OCI-LY7 (cell line): Measurements from ENCODE around the gene CBX8. TPM values are rescaled to one million over a fixed set of nuclear protein-coding genes. Genes with fewer than 3 reads are reported as not detected.

Experiments used
- BruUV-seq: library from RNA; stranded (reverse); fragments of 400-500 nt; replicated peaks from 2 replicates; lab custom pipeline; 2021; lab: Mats Ljungman, UMichigan
- CTCF ChIA-PET: fragments of 300-600 bp; sonication (Branson Sonifier 250); formaldehyde crosslinking; loops from one replicate; lab custom pipeline; 2022; ENCODE audit warnings: antibody characterized with exemption; ENCODE audit not compliant: unreplicated experiment; lab: Charles Lee
- POLR2A ChIA-PET: fragments of 300-600 bp; sonication (Branson Sonifier 250); formaldehyde crosslinking; loops from one replicate; lab custom pipeline; 2022; ENCODE audit warnings: antibody characterized with exemption; lab: Charles Lee
- DNase-seq: peaks from one replicate; pipeline ENCODE4 v3.0.0-alpha.2; 2015; ENCODE audit warnings: low spot score
- H2AFZ ChIP-seq: fragments of 200-600 bp; sonication (generic), shearing (Covaris generic); 2 replicates; pipeline ENCODE4 v1.6.1; 2014; ENCODE audit warnings: mild to moderate bottlenecking, antibody characterized with exemption, low read length, moderate library complexity
- H3K27ac ChIP-seq: fragments of 200-600 bp; sonication (generic); 2 replicates; pipeline ENCODE4 v1.5.1; 2014; ENCODE audit warnings: mixed run types, low read depth, mild to moderate bottlenecking, moderate library complexity, low read length, inconsistent platforms; ENCODE audit not compliant: poor library complexity, severe bottlenecking
- H3K36me3 ChIP-seq: fragments of 200-600 bp; sonication (generic); 2 replicates; pipeline ENCODE4 v1.6.1; 2014; ENCODE audit warnings: mild to moderate bottlenecking, antibody characterized with exemption, low read length, moderate library complexity, mixed read lengths; ENCODE audit not compliant: insufficient read depth
- H3K4me1 ChIP-seq: fragments of 200-600 bp; sonication (generic); 2 replicates; pipeline ENCODE4 v1.5.1; 2014; ENCODE audit warnings: mild to moderate bottlenecking, low read length; ENCODE audit not compliant: insufficient read depth, poor library complexity, severe bottlenecking
- H3K4me2 ChIP-seq: fragments of 200-600 bp; sonication (generic); 2 replicates; pipeline ENCODE4 v1.6.1; 2014; ENCODE audit warnings: mild to moderate bottlenecking, low read length
- H3K4me3 ChIP-seq: fragments of 200-600 bp; sonication (generic); 2 replicates; pipeline ENCODE4 v1.5.1; 2014; ENCODE audit warnings: mild to moderate bottlenecking, low read depth, low read length; ENCODE audit not compliant: poor library complexity, severe bottlenecking
- H3K79me2 ChIP-seq: fragments of 200-600 bp; sonication (generic); 2 replicates; pipeline ENCODE4 v1.6.1; 2016; ENCODE audit warnings: low read depth, mild to moderate bottlenecking, low read length, moderate library complexity, mixed read lengths; ENCODE audit not compliant: insufficient read depth
- H3K9me2 ChIP-seq: fragments of 200-600 bp; sonication (generic); 2 replicates; pipeline ENCODE4 v1.6.1; 2016; ENCODE audit warnings: mild to moderate bottlenecking, low read length, mixed read lengths; ENCODE audit not compliant: insufficient read depth
- H3K9me3 ChIP-seq: fragments of 200-600 bp; sonication (generic); 2 replicates; pipeline ENCODE4 v1.6.1; 2014; ENCODE audit warnings: mild to moderate bottlenecking, mixed run types, low read length, mixed read lengths
- H4K20me1 ChIP-seq: fragments of 200-600 bp; sonication (generic); 2 replicates; pipeline ENCODE4 v1.6.1; 2014; ENCODE audit warnings: mild to moderate bottlenecking, antibody characterized with exemption, low read length, moderate library complexity, mixed read lengths; ENCODE audit not compliant: insufficient read depth
- EZH2phosphoT487 ChIP-seq: fragments of 200-600 bp; sonication (generic); IDR thresholded peaks from 2 replicates; pipeline ENCODE4 v1.6.1; 2018; ENCODE audit warnings: low read depth, borderline replicate concordance, mild to moderate bottlenecking, mixed run types, antibody characterized with exemption, low read length, moderate library complexity, mixed read lengths
- intact Hi-C: fragments of 100-400 bp; cut with micrococcal nuclease; formaldehyde crosslinking; loops from one replicate; pipeline ENCODE4 v1.10.0; 2022; ENCODE audit not compliant: unreplicated experiment
- total RNA-seq, 2 experiments: library from RNA; depleted of rRNA in 1 of 2; stranded (reverse); fragments of >200 nt in 1 of 2; shearing (Covaris generic) in 1 of 2; gene quantifications; 2 replicates each; pipeline ENCODE4 v1.2.3, GENCODE V29; 2014 to 2022
- TF ChIP-seq, protein P1 (sequence below): fragments of 200-600 bp; sonication (generic); conservative IDR thresholded peaks from 2 replicates; pipeline ENCODE4 v1.5.1; 2014; ENCODE audit warnings: mild to moderate bottlenecking, antibody characterized with exemption, low read length, moderate library complexity, mixed read lengths

CBX8 gene
- total RNA-seq, 2 experiments from 2014 or later, result 7.5 to 16.3 TPM

DNA sequence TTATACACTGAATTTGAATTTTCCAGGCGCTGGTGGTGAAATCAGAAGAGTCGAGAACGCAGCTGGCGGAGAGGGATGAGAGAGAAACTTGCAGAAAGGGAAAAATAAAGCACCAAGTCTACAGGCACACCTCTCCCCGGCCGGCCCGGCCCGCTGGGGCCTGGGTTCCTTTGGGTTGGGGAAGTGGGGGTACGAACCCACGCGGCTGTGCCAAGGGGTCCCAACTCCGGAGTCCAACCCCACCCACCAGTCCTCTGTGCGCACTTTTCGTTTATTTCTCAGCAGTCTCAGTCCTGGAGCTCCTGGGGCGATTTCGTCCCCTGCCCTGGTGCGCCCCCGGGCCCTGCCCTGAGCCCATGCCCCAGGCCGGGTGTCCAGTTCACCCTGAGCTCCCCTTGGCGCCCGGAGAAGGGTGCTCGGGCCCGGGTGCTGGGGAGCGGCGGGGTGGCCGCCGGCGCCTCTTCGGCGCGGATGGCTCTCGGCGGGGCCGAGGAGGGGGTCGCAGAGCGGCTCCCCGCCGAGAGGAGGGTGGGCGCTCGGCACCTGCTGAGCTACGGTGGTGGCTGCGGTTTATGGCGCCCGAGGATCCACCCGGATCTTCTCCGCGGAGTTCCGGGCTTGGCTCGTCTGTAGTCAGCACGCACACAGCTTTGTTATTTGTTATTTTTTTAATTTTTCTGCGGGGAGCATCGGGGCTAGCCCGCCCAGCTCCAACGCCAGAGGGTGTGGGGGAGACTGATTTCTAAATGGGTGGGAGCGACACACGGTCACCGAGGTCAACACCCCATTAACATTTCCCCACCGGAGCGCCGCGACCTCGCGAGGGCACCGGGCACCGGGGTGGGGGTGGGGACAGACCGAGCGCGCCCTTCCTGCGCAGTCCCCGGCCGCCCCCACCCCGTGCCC lies 15.7 kb upstream of the CBX8 start:
- Histone ChIP-seq H3K9me2 (no peaks in the 10 kb centered on the region), H2AFZ (peak overlapping the region; percentile 20; the same call in 1 of the 2 replicates), H4K20me1 (no peaks in the 10 kb centered on the region), H3K4me3 (peak overlapping the region; percentile 47), H3K36me3 (no peaks in the 10 kb centered on the region), H3K9me3 (no peaks in the 10 kb centered on the region), H3K4me2 (peak overlapping the region; percentile 66), H3K4me1 (peaks cover 29% of the 10 kb centered on the region), H3K27ac (no peak overlapping the region), H3K79me2 (no peaks in the 10 kb centered on the region)
- intact Hi-C loops, result no loop called here
- ChIA-PET CTCF (no interaction called here), POLR2A (interaction anchor here (0.6 to 1.4 kb wide), 3 partner anchors 16 to 34 kb away, joined by 3 to 4 read pairs (median 3); partner anchors contain the start of genes CBX4 and CBX8)
- DNase-seq, result no peak
- no TSS peak for BruUV-seq
- TF ChIP-seq, protein P1, sequence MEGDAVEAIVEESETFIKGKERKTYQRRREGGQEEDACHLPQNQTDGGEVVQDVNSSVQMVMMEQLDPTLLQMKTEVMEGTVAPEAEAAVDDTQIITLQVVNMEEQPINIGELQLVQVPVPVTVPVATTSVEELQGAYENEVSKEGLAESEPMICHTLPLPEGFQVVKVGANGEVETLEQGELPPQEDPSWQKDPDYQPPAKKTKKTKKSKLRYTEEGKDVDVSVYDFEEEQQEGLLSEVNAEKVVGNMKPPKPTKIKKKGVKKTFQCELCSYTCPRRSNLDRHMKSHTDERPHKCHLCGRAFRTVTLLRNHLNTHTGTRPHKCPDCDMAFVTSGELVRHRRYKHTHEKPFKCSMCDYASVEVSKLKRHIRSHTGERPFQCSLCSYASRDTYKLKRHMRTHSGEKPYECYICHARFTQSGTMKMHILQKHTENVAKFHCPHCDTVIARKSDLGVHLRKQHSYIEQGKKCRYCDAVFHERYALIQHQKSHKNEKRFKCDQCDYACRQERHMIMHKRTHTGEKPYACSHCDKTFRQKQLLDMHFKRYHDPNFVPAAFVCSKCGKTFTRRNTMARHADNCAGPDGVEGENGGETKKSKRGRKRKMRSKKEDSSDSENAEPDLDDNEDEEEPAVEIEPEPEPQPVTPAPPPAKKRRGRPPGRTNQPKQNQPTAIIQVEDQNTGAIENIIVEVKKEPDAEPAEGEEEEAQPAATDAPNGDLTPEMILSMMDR, result no peak
- peak; percentile 82 for TF ChIP-seq EZH2phosphoT487

DNA sequence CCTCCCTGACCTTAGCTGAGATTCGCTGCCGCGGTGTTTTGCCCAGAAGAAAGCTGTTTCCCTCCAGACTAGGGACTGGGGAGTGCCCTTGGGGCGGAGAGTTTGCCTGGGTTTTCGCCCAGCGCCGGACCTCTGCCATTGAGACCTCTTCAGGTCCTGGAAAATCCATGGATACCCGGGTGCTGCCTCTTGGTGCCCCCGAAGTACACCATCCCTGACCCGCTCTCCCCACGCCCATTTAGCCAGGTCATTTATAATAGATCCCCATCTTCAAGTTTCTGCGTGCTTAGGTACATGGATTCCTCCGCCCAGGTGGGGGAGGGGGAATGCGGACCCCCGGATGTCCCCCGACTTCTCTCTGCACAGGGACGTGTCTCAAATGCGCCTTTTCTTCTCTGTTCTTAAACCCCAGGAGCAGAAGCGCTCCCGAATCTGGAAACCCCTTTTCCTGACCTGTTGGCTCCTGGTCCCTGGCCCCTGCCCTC lies 15.0 kb upstream of the CBX8 start:
- intact Hi-C loops, result no loop called here
- no peaks in the 10 kb centered on the region for H3K9me3 ChIP-seq
- peak overlapping the region; percentile 66 for H3K4me2 ChIP-seq

More for the DNA sequence above, 15.0 kb upstream of the CBX8 start:
- ChIA-PET CTCF (interaction anchor here (1.1 kb wide), 1 partner anchor 66 kb away, joined by 3 read pairs; no protein-coding TSS in a partner anchor), POLR2A (interaction anchor here (0.5 to 1.4 kb wide), 5 partner anchors 15 to 286 kb away, joined by 3 to 4 read pairs (median 3); partner anchors contain the start of genes CBX4 and CBX8)
- Histone ChIP-seq H3K79me2 (no peaks in the 10 kb centered on the region), H2AFZ (no peak overlapping the region), H3K4me1 (peaks cover 28% of the 10 kb centered on the region), H3K9me2 (no peaks in the 10 kb centered on the region), H4K20me1 (no peaks in the 10 kb centered on the region), H3K4me3 (no peak overlapping the region), H3K36me3 (no peaks in the 10 kb centered on the region), H3K27ac (no peak overlapping the region)
- BruUV-seq, result no TSS peak
- TF ChIP-seq, protein P1, result no peak
- TF ChIP-seq EZH2phosphoT487, result peak; percentile 99; the same call in 1 of the 2 replicates
- DNase-seq, result no peak
